HFFc6 (cell line): Measurements from ENCODE around the gene TNS3. TPM values are rescaled to one million over a fixed set of nuclear protein-coding genes. Genes with fewer than 3 reads are reported as not detected.

ENCODE experiments used
- DNase-seq: peaks from one replicate; pipeline ENCODE4 v3.0.0-alpha.2; 2018
- H3K27ac Mint-ChIP-seq: 2 replicates; pipeline ENCODE4 v1.8.0; 2020; ENCODE audit warnings: mild to moderate bottlenecking, mixed read lengths
- H3K27me3 Mint-ChIP-seq: 2 replicates; pipeline ENCODE4 v1.8.0; 2021; ENCODE audit warnings: mild to moderate bottlenecking, moderate library complexity, mixed read lengths; ENCODE audit not compliant: insufficient read depth
- H3K36me3 Mint-ChIP-seq: 2 replicates; pipeline ENCODE4 v1.8.0; 2021; ENCODE audit warnings: low read depth, mixed read lengths
- H3K4me1 Mint-ChIP-seq: 2 replicates; pipeline ENCODE4 v1.8.0; 2020; ENCODE audit warnings: low read depth, mixed read lengths
- H3K4me3 Mint-ChIP-seq: 2 replicates; pipeline ENCODE4 v1.8.0; 2020; ENCODE audit warnings: mild to moderate bottlenecking, moderate library complexity, mixed read lengths
- H3K9me3 Mint-ChIP-seq: 2 replicates; pipeline ENCODE4 v1.8.0; 2020; ENCODE audit warnings: mild to moderate bottlenecking, mixed read lengths
- total RNA-seq, 6 experiments: library from RNA; stranded (reverse); fragmentation: NEBNext Ultra II Directional; extraction: Animal tissue kit (Norgen Biotek cat#: 25700); gene quantifications; 2 replicates in 1 of 6; 3 replicates in 5 of 6; pipeline ENCODE4 v1.2.3, GENCODE V29; 2021
- TF ChIP-seq, protein P1 (sequence below): fragments of 200-600 bp; sonication (generic); IDR thresholded peaks from 2 replicates; pipeline ENCODE4 v1.5.0; 2021; ENCODE audit warnings: antibody characterized with exemption, mild to moderate bottlenecking

TNS3 gene
- total RNA-seq, 6 experiments from 2014 or later = 50.8 to 77.0 (median 67.8) TPM

GRCh38 chr7:47535035-47535703 is 46.7 kb downstream of the TNS3 start:
- Mint-ChIP-seq H3K4me1 (peaks cover 58% of the 10 kb centered on the region), H3K36me3 (peaks cover 7% of the 10 kb centered on the region), H3K27me3 (peaks cover 3% of the 10 kb centered on the region; the same call in 1 of the 2 replicates), H3K9me3 (peaks cover 2% of the 10 kb centered on the region), H3K27ac (no peak overlapping the region; the same call in 1 of the 2 replicates), H3K4me3 (no peak overlapping the region)
- TF ChIP-seq, protein P1, sequence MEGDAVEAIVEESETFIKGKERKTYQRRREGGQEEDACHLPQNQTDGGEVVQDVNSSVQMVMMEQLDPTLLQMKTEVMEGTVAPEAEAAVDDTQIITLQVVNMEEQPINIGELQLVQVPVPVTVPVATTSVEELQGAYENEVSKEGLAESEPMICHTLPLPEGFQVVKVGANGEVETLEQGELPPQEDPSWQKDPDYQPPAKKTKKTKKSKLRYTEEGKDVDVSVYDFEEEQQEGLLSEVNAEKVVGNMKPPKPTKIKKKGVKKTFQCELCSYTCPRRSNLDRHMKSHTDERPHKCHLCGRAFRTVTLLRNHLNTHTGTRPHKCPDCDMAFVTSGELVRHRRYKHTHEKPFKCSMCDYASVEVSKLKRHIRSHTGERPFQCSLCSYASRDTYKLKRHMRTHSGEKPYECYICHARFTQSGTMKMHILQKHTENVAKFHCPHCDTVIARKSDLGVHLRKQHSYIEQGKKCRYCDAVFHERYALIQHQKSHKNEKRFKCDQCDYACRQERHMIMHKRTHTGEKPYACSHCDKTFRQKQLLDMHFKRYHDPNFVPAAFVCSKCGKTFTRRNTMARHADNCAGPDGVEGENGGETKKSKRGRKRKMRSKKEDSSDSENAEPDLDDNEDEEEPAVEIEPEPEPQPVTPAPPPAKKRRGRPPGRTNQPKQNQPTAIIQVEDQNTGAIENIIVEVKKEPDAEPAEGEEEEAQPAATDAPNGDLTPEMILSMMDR = no peak; the same call in 1 of the 2 replicates
- no peak for DNase-seq

GRCh38 chr7:47534322-47535034 is 47.4 kb downstream of the TNS3 start:
- Mint-ChIP-seq H3K27ac (no peak overlapping the region), H3K9me3 (peaks cover 6% of the 10 kb centered on the region), H3K36me3 (peaks cover 9% of the 10 kb centered on the region), H3K4me1 (peaks cover 56% of the 10 kb centered on the region), H3K4me3 (no peak overlapping the region), H3K27me3 (peaks cover 2% of the 10 kb centered on the region; the same call in 1 of the 2 replicates)
- DNase-seq = no peak
- TF ChIP-seq, protein P1 = peak; percentile 38

DNA sequence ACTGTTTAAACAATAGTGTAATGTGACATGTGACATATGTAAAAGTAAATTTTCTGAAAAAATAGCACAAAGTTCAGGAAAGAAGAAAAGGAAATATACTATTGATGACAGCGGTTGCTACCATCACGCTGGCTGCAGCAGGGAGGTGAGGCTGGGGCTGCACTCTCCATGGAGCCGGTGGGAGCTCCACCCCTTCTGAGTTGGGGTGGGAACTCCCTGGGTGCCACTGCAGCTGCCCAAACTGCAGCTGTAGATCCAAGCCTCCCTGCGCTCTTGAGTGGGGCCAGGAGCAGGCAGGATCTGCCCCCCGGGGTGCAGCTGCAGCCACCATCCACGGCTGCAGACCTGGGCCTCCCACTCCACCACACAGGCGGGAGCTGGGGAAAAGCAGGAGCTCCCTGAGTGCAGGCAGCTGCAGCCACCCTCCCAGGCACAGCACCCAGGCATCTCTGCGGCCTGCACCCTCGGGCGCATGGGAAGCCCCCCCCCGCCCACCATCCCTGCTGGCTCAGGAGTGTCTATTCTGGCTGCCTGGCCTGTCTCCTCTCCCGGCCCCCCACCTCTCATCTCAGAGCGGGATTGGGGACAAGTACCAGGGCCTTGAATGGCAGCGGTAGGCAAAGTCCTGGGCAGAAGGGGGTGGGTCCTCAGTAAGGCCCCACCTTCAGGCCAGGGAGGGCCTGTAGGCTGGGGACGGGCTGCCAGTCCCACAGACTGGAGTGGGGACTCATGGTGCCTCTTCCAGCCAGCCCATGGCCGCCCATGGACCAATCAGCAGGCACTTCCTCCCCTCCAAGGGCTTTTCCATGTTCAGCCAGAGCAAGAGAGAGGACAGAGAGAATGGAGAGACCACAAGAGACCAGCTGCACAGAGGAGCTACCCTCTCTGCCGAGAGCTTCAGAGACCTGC is 50.1 kb downstream of the TNS3 start:
- Mint-ChIP-seq H3K9me3 (peaks cover 6% of the 10 kb centered on the region), H3K27ac (no peak overlapping the region), H3K36me3 (peaks cover 27% of the 10 kb centered on the region), H3K4me1 (peaks cover 34% of the 10 kb centered on the region), H3K27me3 (no peaks in the 10 kb centered on the region), H3K4me3 (no peak overlapping the region)
- TF ChIP-seq, protein P1 = no peak
- DNase-seq = no peak

DNA sequence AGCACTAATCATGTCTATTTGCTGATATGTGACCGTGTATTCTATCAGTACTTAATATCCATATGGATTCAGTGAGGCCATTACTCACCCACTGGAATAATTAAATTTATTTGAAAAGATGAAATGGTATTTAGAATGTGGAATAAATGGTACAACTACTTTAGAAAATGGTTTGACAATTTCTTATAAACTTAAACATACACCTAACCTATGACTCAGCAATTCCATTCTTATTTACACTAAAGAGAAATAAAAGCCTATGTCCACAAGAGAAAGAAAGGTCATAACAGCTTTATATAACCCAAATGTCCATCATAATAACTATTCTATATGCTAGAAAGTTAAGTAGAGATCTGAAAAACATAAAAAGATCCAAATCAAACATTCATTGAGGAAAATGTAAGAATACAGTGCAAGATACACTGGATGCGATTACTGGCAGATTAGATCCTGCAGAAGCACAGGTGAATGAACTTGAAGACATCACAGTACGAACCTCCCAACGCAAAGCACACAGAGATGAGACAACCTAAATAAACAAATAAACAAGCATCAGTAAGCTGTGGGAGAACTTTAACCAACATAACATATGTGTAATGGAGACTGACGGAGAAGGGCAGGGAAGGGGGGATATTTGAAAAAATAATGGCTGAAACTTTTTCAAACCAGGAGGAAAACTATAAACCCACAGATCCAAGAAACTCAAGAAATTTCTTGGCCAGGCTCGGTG is 51.9 kb downstream of the TNS3 start:
- DNase-seq = no peak
- H3K4me3 Mint-ChIP-seq = no peak overlapping the region
- peaks cover 34% of the 10 kb centered on the region for H3K36me3 Mint-ChIP-seq
- H3K27ac Mint-ChIP-seq = no peak overlapping the region
- TF ChIP-seq, protein P1 = no peak
- peaks cover 16% of the 10 kb centered on the region for H3K4me1 Mint-ChIP-seq
- peaks cover 6% of the 10 kb centered on the region for H3K9me3 Mint-ChIP-seq
- no peaks in the 10 kb centered on the region for H3K27me3 Mint-ChIP-seq

- Mint-ChIP-seq H3K4me1 (peaks cover 11% of the 10 kb centered on the region), H3K36me3 (peaks cover 34% of the 10 kb centered on the region), H3K9me3 (peaks cover 6% of the 10 kb centered on the region), H3K27me3 (no peaks in the 10 kb centered on the region), H3K27ac (no peak overlapping the region), H3K4me3 (no peak overlapping the region)
- no peak for DNase-seq
- TF ChIP-seq, protein P1 = no peak
Observed at GRCh38 chr7:47529405-47529804, 52.5 kb downstream of the TNS3 start.
